ENCODE results near the gene GATB. TPM values are rescaled to one million over a fixed set of nuclear protein-coding genes. Genes with fewer than 3 reads are reported as not detected.
"Not testable (repeated sequence)": the region's sequence is repeated elsewhere in the genome, so short reads cannot be mapped to it uniquely, and the experiment has no call there.

GATB gene
- total RNA-seq, 4 donors from 2014 or later = 11.4 to 34.5 (median 21.5) TPM

- TF ChIP-seq, protein P1, sequence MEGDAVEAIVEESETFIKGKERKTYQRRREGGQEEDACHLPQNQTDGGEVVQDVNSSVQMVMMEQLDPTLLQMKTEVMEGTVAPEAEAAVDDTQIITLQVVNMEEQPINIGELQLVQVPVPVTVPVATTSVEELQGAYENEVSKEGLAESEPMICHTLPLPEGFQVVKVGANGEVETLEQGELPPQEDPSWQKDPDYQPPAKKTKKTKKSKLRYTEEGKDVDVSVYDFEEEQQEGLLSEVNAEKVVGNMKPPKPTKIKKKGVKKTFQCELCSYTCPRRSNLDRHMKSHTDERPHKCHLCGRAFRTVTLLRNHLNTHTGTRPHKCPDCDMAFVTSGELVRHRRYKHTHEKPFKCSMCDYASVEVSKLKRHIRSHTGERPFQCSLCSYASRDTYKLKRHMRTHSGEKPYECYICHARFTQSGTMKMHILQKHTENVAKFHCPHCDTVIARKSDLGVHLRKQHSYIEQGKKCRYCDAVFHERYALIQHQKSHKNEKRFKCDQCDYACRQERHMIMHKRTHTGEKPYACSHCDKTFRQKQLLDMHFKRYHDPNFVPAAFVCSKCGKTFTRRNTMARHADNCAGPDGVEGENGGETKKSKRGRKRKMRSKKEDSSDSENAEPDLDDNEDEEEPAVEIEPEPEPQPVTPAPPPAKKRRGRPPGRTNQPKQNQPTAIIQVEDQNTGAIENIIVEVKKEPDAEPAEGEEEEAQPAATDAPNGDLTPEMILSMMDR (IDR thresholded peaks at IDR 0.05) = no peak
- ATAC-seq (ENCODE audit: low FRiP score) = no peak
Observed at GRCh38 chr4:151736361-151736760, 24.4 kb downstream of the GATB start.

GRCh38 chr4:151731670-151732069 is 29.1 kb downstream of the GATB start:
- not testable (repeated sequence) for ATAC-seq (ENCODE audit: low FRiP score)

More at GRCh38 chr4:151736361-151736760, 24.4 kb downstream of the GATB start:
- DNase-seq (ENCODE audit: low spot score) = no peak

GRCh38 chr4:151729731-151730559 is 30.9 kb downstream of the GATB start:
- TF ChIP-seq, protein P1 (IDR thresholded peaks at IDR 0.05) = no peak
- ATAC-seq (ENCODE audit: low FRiP score) = peak; percentile 68
- DNase-seq (ENCODE audit: low spot score) = no peak

More at GRCh38 chr4:151731670-151732069, 29.1 kb downstream of the GATB start:
- DNase-seq (ENCODE audit: low spot score) = not testable (repeated sequence)

DNA sequence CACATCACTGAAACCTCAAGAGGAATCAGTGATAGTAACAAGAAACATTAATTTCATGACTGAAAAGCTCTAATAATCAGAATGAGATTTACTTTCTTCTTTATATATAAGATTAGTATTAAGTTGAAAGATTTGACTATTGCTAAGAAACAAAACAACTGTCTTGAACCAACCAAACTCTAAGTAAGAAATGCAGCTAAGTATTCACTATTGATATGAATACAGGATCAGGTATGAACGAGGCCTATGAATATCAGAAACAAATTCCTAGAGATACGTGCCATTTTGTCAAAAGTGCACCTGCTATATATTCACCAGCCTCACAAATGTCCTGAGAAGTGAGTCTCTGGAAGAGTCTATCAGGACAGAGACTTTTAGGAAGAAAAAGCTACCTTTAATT is 32.1 kb downstream of the GATB start:
- TF ChIP-seq, protein P1 (IDR thresholded peaks at IDR 0.05) = no peak
- DNase-seq (ENCODE audit: low spot score) (no peak), ATAC-seq (ENCODE audit: low FRiP score) (no peak)

GRCh38 chr4:151728006-151728405 is 32.8 kb downstream of the GATB start:
- DNase-seq (ENCODE audit: low spot score) (no peak), ATAC-seq (ENCODE audit: low FRiP score) (no peak)
- TF ChIP-seq, protein P1 (IDR thresholded peaks at IDR 0.05) = no peak

DNA sequence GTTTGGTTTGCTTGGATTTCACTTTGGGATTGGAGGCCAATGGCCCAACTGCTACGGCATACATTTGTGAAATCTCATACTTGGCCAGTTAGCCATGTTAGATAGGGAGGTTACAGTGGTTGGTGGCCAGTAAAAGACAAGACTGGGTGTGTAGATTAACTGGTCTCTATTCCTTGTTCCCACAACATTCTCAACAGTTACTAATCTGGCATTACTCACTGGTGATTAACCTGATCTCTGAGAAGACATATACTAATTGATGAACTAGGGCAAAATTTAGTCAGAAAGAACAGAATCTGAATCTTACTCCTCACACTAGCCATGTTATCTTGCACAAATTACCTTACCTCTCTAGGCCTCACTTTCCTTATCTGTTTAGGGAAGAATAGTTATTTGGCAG is 33.4 kb downstream of the GATB start:
- DNase-seq (ENCODE audit: low spot score) (no peak), ATAC-seq (ENCODE audit: low FRiP score) (no peak)
- TF ChIP-seq, protein P1 (IDR thresholded peaks at IDR 0.05) = no peak

GRCh38 chr4:151725087-151725486 is 35.7 kb downstream of the GATB start:
- DNase-seq (ENCODE audit: low spot score) = no peak
- no peak for ATAC-seq (ENCODE audit: low FRiP score)
- TF ChIP-seq, protein P1 (IDR thresholded peaks at IDR 0.05) = no peak

Measured in omental fat pad (tissue), 4 donors.